ENCODE results near the gene AGPAT4.

DNA sequence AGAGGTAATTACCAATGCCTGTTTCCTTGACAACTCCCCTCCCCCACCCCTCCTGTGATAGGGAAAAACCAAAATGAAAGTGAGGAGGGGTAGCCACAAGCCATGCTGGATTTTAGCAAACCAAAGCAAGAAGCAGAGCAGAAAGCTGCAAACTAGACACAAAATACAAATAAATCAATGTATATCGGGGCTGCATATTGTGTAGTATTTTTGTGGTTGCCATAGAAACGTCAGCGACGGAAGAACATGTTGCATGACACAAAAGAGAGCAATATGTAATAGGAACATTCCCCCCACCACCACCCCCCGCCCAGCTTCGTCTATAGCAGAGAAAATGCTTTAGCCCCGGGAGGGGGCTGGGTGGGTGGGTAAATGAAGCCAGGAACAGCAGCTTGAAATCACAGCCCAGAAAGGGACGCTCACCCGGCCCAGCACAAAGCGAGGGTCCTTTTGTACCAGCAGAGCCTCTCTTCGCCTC, 548 bp downstream of the AGPAT4 start:
- TF ChIP-seq, protein P1, sequence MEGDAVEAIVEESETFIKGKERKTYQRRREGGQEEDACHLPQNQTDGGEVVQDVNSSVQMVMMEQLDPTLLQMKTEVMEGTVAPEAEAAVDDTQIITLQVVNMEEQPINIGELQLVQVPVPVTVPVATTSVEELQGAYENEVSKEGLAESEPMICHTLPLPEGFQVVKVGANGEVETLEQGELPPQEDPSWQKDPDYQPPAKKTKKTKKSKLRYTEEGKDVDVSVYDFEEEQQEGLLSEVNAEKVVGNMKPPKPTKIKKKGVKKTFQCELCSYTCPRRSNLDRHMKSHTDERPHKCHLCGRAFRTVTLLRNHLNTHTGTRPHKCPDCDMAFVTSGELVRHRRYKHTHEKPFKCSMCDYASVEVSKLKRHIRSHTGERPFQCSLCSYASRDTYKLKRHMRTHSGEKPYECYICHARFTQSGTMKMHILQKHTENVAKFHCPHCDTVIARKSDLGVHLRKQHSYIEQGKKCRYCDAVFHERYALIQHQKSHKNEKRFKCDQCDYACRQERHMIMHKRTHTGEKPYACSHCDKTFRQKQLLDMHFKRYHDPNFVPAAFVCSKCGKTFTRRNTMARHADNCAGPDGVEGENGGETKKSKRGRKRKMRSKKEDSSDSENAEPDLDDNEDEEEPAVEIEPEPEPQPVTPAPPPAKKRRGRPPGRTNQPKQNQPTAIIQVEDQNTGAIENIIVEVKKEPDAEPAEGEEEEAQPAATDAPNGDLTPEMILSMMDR (conservative IDR thresholded peaks at IDR 0.05; ENCODE audit: low read depth, low read length) = no peak
- peak; percentile 43; the same call in 1 of the 2 replicates for TF ChIP-seq BHLHE40 (IDR thresholded peaks at IDR 0.05; ENCODE audit: low read depth, low read length)
- TF ChIP-seq, protein P2, sequence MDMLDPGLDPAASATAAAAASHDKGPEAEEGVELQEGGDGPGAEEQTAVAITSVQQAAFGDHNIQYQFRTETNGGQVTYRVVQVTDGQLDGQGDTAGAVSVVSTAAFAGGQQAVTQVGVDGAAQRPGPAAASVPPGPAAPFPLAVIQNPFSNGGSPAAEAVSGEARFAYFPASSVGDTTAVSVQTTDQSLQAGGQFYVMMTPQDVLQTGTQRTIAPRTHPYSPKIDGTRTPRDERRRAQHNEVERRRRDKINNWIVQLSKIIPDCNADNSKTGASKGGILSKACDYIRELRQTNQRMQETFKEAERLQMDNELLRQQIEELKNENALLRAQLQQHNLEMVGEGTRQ (IDR thresholded peaks at IDR 0.05; ENCODE audit: low read depth, low read length) = no peak
- peak; percentile 27; the same call in 1 of the 2 replicates for TF ChIP-seq CEBPB (IDR thresholded peaks at IDR 0.05; ENCODE audit: low read depth, low read length)
- TF ChIP-seq SMC3 (IDR thresholded peaks at IDR 0.05; ENCODE audit: low read depth, low read length) = no peak
- TF ChIP-seq POLR2A (IDR thresholded peaks at IDR 0.05; ENCODE audit: low read depth, low read length) = no peak; the same call in 1 of the 2 replicates
- no peak for TF ChIP-seq FOS (IDR thresholded peaks at IDR 0.05; ENCODE audit: low read depth, low read length)
- TF ChIP-seq, protein P3, sequence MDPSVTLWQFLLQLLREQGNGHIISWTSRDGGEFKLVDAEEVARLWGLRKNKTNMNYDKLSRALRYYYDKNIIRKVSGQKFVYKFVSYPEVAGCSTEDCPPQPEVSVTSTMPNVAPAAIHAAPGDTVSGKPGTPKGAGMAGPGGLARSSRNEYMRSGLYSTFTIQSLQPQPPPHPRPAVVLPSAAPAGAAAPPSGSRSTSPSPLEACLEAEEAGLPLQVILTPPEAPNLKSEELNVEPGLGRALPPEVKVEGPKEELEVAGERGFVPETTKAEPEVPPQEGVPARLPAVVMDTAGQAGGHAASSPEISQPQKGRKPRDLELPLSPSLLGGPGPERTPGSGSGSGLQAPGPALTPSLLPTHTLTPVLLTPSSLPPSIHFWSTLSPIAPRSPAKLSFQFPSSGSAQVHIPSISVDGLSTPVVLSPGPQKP (IDR thresholded peaks at IDR 0.05; ENCODE audit: borderline replicate concordance, low read depth, low read length) = no peak
